ENCODE results near the gene RNF217. TPM values are rescaled to one million over a fixed set of nuclear protein-coding genes. Genes with fewer than 3 reads are reported as not detected.
A peak's percentile ranks its signal among the peaks of the same experiment; 100 is the strongest.

Gene RNF217
- total RNA-seq, 1 experiment from 2014 or later: 10.3 TPM

DNA sequence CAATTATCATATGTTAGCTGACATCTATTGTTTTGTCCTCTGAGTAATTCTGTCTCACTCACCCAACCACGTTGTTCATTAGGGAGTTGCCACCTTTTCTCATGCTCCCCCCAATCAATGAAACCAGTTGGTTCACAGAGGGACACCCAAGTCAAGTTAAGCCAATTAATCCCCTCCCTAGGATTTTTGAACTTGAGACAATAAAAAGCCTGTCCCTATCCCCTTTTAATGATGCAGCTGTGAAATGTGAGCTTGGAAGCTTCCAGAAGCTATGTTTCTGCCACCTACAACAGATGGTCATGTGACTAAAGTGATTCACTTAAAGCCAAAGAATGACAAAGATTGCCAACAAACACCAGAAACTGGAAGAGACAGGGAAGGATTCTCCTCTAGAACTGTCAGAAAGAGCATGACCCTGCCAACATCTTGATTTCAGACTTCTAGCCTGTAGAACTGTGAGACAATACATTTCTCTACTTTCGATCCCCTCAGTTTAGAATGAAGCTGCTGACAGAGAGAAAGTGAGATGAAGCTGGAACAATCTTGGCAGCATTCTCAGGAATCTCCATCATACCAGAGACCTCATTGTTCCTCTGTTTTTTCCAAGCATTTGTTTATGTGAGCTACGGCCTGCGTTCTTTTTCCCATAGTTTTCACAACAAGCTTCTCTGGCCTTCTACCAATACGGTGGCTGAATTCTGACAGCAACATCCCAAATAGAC lies 133.5 kb downstream of the RNF217 start:
- peak; percentile 41 for DNase-seq (ENCODE audit: low read depth)

- no peak for DNase-seq (ENCODE audit: low read depth)
Observed at GRCh38 chr6:125097186-125097585, 134.9 kb downstream of the RNF217 start.

- no peak for DNase-seq (ENCODE audit: low read depth)
Observed at GRCh38 chr6:125098253-125098652, 136.0 kb downstream of the RNF217 start.

DNA sequence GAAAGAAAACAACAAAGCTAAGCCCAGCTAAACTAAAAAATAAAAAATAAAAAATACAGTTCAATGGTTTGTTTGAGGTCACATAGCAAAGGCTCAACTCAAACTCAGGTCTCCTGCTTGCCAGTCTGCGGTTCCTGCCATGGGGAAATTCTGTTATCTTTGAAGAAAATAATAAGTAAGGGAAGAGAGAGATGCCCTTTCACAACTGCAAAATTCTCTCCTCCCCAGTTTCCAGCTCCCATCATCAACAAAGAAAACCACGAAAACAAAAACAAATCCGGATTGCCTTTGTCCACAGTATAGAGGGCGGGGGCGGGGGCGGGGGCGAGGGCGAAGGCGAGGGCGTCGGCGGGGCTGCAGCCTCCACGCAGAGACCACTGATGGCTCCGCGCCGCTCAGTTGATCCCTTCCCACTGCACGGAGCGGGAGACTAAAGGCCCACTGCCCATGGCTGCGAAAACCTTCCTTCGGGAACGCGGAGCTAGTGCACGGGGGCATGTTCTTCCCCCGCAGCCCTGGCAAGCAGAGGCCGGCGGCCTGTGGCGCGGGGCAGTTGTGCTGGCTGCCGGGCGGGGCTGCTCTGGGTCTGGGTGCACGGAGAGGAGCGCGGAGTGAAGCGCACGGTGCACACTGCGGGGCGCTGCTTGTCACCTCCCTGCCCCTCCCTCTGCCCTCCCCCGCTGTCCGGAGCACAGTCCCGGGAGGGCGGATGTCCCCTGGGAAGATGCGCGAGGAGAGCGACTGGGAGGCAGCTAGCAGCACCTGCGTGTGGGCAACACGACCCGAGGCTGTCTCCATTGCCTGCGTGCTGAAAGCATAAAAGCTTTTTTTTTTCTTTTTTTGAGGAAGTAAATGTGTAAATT lies 137.2 kb downstream of the RNF217 start:
- peak; percentile 81 for DNase-seq (ENCODE audit: low read depth)

DNA sequence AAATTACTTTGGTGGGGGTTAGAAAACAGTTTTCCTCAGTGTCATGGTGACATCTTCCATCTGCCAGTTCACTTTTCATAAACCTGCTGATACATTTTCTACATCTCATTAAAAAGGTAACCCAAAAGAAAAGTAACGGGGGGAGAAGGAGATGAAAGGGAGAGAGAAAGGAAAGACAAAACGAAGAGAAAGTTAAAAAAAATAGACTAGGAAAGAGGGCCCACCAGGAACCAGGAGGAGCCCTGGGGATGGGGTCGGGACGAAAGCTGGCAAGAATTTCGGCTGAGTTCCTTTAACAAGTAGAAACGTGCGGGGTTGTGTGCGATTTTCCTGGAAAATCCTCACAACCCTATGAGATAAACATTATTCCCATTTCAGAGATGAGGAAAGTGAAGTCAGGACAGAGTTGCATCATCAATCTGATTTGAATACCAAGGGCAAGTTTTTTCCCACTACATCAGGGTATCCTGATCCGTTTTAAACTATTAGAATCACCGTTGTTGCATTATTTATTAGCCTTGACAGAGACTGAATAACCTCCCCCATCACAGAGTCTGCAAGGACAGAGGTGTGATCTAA lies 137.9 kb downstream of the RNF217 start:
- no peak for DNase-seq (ENCODE audit: low read depth)

GRCh38 chr6:125101128-125101527 lies 138.9 kb downstream of the RNF217 start:
- DNase-seq (ENCODE audit: low read depth): no peak

GRCh38 chr6:125101631-125102030 lies 139.4 kb downstream of the RNF217 start:
- peak; percentile 18 for DNase-seq (ENCODE audit: low read depth)

- DNase-seq (ENCODE audit: low read depth): no peak
Observed at GRCh38 chr6:125102411-125102810, 140.2 kb downstream of the RNF217 start.

GRCh38 chr6:125102891-125103290 lies 140.7 kb downstream of the RNF217 start:
- peak; percentile 85 for DNase-seq (ENCODE audit: low read depth)

DNA sequence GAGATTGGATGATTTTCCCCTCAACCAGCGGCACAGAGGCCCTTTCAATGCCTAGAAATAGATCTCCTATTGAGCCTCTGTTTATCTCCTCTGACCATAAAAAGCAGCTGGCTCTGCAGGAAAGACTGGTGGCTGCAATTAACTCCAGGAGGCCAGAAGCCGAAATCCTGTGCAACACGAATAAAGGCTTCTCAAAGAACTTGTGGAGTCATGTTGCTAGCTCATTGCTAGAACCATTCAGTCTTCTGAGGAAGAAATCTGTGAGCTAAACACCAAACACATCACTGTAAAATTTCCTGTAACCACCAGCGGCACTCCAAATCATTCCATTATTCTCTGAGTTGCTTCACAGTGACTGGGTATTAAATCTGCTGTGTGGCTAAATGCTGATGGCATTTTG lies 142.2 kb downstream of the RNF217 start:
- DNase-seq (ENCODE audit: low read depth): peak; percentile 63

DNA sequence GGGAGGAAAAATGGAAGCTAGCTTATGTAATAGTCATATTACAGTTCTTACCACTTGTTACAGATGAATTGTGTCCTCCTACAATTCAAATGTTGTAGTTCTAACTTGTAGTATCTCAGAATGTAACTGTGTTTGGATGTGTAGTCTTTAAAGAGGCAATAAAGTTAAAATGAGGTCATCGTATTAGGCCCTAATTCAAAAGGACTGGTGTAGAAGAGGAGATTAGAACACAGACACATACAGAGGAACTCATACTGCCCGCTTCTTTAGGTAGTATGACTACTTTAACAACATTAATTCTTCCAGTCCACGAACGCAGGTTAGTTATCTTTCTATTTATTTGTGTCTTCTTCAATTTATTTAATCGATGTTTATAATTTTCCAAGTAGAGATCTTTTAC lies 144.8 kb downstream of the RNF217 start:
- DNase-seq (ENCODE audit: low read depth): no peak

DNA sequence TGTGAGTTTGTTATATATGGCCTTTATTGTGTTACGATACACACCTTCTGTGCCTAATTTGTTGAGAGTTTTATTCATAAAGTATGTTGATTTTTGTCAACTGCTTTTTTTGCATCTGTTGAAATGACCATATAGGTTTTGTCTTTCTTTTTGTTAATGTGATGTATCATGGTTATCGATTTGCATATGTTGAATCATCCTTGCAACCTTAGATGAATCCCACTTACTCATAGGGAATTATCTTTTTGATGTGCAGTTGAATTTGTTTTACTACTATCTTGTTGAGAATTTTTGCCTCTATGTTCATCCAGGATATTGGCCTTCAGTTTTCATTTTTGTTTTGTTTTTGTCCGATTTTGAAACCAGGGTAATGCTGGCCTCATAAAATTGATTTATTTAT lies 145.7 kb downstream of the RNF217 start:
- peak; percentile 39 for DNase-seq (ENCODE audit: low read depth)

GRCh38 chr6:125110056-125110455 lies 147.8 kb downstream of the RNF217 start:
- DNase-seq (ENCODE audit: low read depth): no peak

DNA sequence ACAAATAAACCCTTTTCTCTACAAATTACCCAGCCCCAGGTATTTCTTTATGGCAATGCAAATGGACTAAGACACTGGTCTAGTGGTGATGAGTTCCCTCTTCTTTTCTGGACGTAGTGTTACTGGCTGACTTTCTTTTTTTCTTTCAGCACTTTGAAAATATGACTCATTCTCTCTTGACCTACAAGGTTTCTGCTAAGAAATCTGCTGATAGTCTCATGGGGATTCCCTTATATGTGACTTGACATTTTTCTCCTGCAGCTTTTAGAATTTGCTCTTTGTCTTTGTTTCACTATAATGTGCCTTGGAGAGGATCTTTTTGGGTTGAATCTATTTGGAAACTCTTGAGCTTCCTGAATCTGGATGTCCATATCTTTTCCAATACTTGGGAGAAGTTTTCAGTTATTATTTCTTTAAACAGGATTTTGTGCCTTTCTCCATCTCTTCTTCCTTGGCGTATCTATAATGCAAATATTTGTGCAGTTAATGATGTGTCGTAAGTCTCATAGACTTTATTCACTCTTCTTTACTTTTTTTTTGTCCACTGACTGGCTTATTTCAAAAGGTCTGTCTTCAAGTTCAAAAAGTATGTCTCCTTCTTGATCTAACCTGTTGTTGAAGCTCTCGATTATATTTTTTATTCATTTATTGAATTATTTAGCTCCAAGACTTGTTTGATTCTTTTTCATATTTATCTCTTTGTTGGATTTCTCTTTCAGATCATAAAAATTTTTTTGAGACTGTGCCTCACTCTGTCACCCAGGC lies 149.2 kb downstream of the RNF217 start:
- no peak for DNase-seq (ENCODE audit: low read depth)

- DNase-seq (ENCODE audit: low read depth): no peak
Observed at GRCh38 chr6:125112934-125113333, 150.7 kb downstream of the RNF217 start.

DNA sequence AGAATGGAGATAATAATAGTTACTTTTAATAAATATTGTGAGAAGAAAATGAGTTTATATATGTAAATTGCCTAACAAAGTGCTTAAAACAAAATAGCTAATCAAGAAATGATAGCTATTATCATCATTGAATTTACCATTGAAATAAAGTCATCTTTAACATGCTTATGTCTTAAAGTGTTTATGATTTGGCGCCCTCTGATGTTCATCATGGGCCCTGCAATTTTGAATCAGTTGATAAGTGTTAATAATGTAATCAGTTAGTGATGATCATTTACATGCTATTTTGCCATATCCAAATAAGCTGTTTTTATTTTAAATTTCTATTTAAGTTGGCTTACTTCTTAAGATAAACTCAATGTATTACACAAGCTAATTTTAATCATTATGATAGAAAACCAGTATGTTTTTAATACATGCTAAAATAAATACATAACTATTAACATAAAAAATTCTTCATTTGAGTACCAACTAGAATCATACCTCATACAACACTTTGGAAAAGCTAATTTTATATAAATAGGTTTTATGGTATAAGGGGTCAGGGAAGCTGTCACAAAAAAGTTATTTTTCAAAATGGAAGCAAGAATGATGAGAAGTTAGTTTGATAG lies 152.1 kb downstream of the RNF217 start:
- DNase-seq (ENCODE audit: low read depth): peak; percentile 52

DNA sequence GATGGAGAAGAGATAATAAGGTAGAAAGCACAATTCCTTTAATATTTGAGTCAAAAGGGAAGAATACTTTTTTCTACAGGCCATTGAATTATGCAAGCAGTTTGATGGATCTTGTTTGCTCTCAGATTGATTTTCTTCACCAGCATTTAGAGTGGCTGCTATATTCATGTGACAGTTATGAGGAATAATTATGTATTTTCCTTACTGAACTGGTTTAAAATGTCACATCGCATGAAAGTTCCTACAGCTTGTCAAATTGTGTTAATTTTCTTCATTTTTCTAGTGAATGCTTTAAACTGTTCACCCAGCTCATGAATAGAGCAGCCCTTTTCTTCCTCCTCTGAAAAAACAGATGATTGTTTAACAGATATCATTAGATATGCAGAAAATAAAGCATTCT lies 153.9 kb downstream of the RNF217 start:
- no peak for DNase-seq (ENCODE audit: low read depth)

GRCh38 chr6:125116710-125117109 lies 154.5 kb downstream of the RNF217 start:
- no peak for DNase-seq (ENCODE audit: low read depth)

DNA sequence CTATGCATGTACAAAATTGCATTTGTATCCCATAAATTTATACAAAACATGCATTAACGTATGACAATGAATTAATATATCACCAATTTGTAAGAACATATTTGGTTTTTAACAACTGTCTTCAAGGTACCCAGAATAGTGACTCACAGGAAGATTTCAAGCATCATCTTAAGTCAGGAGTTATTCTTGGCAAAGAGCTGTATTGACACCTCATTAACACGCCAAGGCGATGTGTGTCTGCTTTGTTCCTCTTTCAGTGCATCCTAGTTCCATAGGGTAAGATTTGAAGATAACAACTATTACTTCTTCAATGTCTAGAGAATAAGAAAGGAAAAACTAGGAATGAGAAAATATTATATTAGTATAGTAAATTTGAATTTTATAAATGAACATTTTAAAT lies 155.6 kb downstream of the RNF217 start:
- DNase-seq (ENCODE audit: low read depth): no peak

- no peak for DNase-seq (ENCODE audit: low read depth)
Observed at GRCh38 chr6:125120054-125120590, 157.9 kb downstream of the RNF217 start.

DNA sequence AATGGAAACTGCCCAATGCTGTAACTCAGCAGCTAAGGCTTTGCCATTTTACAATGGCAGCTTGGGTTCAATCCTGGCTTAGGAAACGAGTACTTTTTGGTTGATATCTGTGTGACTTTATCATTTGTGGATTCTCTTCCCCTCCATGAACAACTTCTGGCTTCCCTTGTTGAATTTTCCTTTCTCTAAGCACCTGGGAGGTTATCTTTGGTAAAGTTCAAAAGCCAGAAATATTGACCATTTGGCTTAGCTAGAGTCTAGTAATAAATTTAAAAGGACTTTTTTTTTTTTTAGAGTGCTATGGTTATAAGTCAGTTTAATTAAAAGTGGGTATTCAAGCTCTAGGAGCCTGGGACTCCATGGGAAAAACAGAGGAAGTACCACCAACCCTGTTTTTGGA lies 159.7 kb downstream of the RNF217 start:
- no peak for DNase-seq (ENCODE audit: low read depth)

Data from RPMI7951 (cell line).